Peyer's patch (tissue), 4 donors: ENCODE data around the gene RMDN3. TPM values are rescaled to one million over a fixed set of nuclear protein-coding genes. Genes with fewer than 3 reads are reported as not detected.

ENCODE experiments used
- DNase-seq, 3 donors: peaks; one replicate each; pipeline ENCODE4 v3.0.0-alpha.2; 2017 to 2019
- H3K27ac ChIP-seq, 4 donors: fragments of 200-600 bp; sonication (generic); one replicate each; pipeline ENCODE4 v1.5.1; 2016 to 2019
- H3K27me3 ChIP-seq, 2 donors: fragments of 200-600 bp; sonication (generic); one replicate each; pipeline ENCODE4 v1.5.1; 2019
- H3K36me3 ChIP-seq, 3 donors: fragments of 200-600 bp; sonication (generic); one replicate each; pipeline ENCODE4 v1.5.1; 2016 to 2019
- H3K4me1 ChIP-seq, 4 donors: fragments of 200-600 bp; sonication (generic); one replicate each; pipeline ENCODE4 v1.5.1; 2016 to 2019
- H3K4me3 ChIP-seq, 4 donors: fragments of 200-600 bp; sonication (generic); 1 replicate in 3 of 4; 2 replicates in 1 of 4; pipeline ENCODE4 v1.5.1; 2016 to 2019; ENCODE audit warnings: mild to moderate bottlenecking in 1 of 4
- H3K9me3 ChIP-seq, 4 donors: fragments of 200-600 bp; sonication (generic); one replicate each; pipeline ENCODE4 v1.5.1; 2016 to 2019; ENCODE audit warnings: mild to moderate bottlenecking in 1 of 4
- CTCF ChIP-seq, 6 experiments: fragments of 450-650 bp in 4 of 6; fragments of 200-600 bp in 2 of 6; sonication (generic) in 1 of 6; IDR thresholded peaks; one replicate each; pipeline ENCODE4 v1.5.1; 2017 to 2019; ENCODE audit warnings: antibody characterized with exemption in 6 of 6, mild to moderate bottlenecking in 3 of 6, moderate library complexity in 1 of 6
- POLR2A ChIP-seq, 2 donors: fragments of 450-650 bp; IDR thresholded peaks; one replicate each; pipeline ENCODE4 v1.5.1; 2017; ENCODE audit warnings: antibody characterized with exemption in 2 of 2, mild to moderate bottlenecking in 2 of 2, moderate library complexity in 2 of 2
- total RNA-seq, 4 donors: library from RNA; depleted of rRNA; stranded (reverse); fragments of >200 nt; gene quantifications; one replicate each; pipeline ENCODE4 v1.1.0, GENCODE V29; 2016

The RMDN3 gene
- total RNA-seq, 4 donors from 2014 or later, result 69.2 to 94.7 (median 74.0) TPM

GRCh38 chr15:40702077-40702476 lies 53.0 kb downstream of the RMDN3 start:
- peak in 4 of 6 experiments; percentile 13 to 31 (median 28) for TF ChIP-seq CTCF (IDR thresholded peaks at IDR 0.05)
- TF ChIP-seq POLR2A (IDR thresholded peaks at IDR 0.05), result no peak
- H3K4me3 ChIP-seq, result no peak overlapping the region

GRCh38 chr15:40697916-40698315 lies 57.1 kb downstream of the RMDN3 start:
- Histone ChIP-seq H3K27ac (no peak overlapping the region), H3K9me3 (no peaks in the 10 kb centered on the region), H3K4me3 (no peak overlapping the region), H3K36me3 (no peaks in the 10 kb centered on the region), H3K27me3 (no peaks in the 10 kb centered on the region), H3K4me1 (peaks cover 0 to 16% (median 6%) of the 10 kb centered on the region in 4 donors)
- TF ChIP-seq CTCF (IDR thresholded peaks at IDR 0.05) (no peak), POLR2A (IDR thresholded peaks at IDR 0.05) (no peak)
- no peak for DNase-seq

More at GRCh38 chr15:40702077-40702476, 53.0 kb downstream of the RMDN3 start:
- no peaks in the 10 kb centered on the region for H3K4me1 ChIP-seq
- no peak overlapping the region for H3K27ac ChIP-seq
- H3K9me3 ChIP-seq, result no peaks in the 10 kb centered on the region
- DNase-seq, result no peak
- no peaks in the 10 kb centered on the region for H3K36me3 ChIP-seq
- no peaks in the 10 kb centered on the region for H3K27me3 ChIP-seq

GRCh38 chr15:40696228-40696627 lies 58.8 kb downstream of the RMDN3 start:
- H3K27ac ChIP-seq, result no peak overlapping the region

GRCh38 chr15:40695469-40695890 lies 59.6 kb downstream of the RMDN3 start:
- H3K9me3 ChIP-seq, result no peaks in the 10 kb centered on the region

More at GRCh38 chr15:40696228-40696627, 58.8 kb downstream of the RMDN3 start:
- Histone ChIP-seq H3K4me3 (peak overlapping the region in 1 of 4 donors; percentile 94), H3K36me3 (no peaks in the 10 kb centered on the region), H3K4me1 (peaks cover 0 to 16% (median 6%) of the 10 kb centered on the region in 4 donors), H3K9me3 (no peaks in the 10 kb centered on the region), H3K27me3 (no peaks in the 10 kb centered on the region)
- DNase-seq, result no peak
- TF ChIP-seq POLR2A (IDR thresholded peaks at IDR 0.05), result no peak
- TF ChIP-seq CTCF (IDR thresholded peaks at IDR 0.05), result no peak

GRCh38 chr15:40694688-40695468 lies 60.2 kb downstream of the RMDN3 start, which contains the start of gene RAD51:
RAD51 (plus strand) TSS chr15:40695174; CDS start chr15:40698759, 3,585 bp downstream.
- H3K27ac ChIP-seq, result peak within 1 kb of the TSS; percentile 96 to 98 (median 98)
- no peaks in the 10 kb centered on the region for H3K27me3 ChIP-seq
- H3K4me1 ChIP-seq, result peaks cover 0 to 16% (median 6%) of the 10 kb centered on the region in 4 donors
- H3K36me3 ChIP-seq, result no peaks in the 10 kb centered on the region
- peak; percentile 90 to 97 (median 96) for DNase-seq
- H3K9me3 ChIP-seq, result no peaks in the 10 kb centered on the region
- H3K4me3 ChIP-seq, result peak within 1 kb of the TSS; percentile 74 to 94 (median 86)
- TF ChIP-seq POLR2A (IDR thresholded peaks at IDR 0.05) (peak; percentile 72 to 84), CTCF (IDR thresholded peaks at IDR 0.05) (no peak)

More at GRCh38 chr15:40695469-40695890, 59.6 kb downstream of the RMDN3 start:
- TF ChIP-seq CTCF (IDR thresholded peaks at IDR 0.05) (no peak), POLR2A (IDR thresholded peaks at IDR 0.05) (no peak)
- H3K27me3 ChIP-seq, result no peaks in the 10 kb centered on the region
- H3K4me1 ChIP-seq, result peaks cover 0 to 16% (median 6%) of the 10 kb centered on the region in 4 donors
- DNase-seq, result no peak
- peak overlapping the region; percentile 96 to 98 (median 98) for H3K27ac ChIP-seq
- no peaks in the 10 kb centered on the region for H3K36me3 ChIP-seq
- peak overlapping the region; percentile 74 to 94 (median 86) for H3K4me3 ChIP-seq
